Measurements from ENCODE around the gene UBTD1.

UBTD1 gene

DNA sequence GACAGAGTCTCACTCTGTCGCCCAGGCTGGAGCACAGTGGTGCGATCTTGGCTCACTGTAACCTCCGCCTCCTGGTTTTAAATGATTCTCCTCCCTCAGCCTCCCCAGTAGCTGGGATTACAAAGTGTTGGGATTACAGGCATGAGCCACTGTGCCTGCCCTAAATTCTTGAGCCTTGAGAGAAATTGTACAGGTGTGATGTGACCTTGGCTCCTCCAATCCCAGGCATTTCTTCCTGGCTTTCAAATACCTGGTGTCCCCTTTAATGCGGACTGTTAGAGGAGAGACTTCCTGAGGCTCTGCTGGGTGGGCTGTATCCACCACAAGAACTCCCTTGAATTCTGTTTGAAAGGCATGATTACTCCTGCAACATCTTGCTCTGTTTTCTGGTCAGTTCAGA, 119.6 kb downstream of the UBTD1 start:
- no peak for DNase-seq (ENCODE audit: low read depth, low spot score)

- no peak for DNase-seq (ENCODE audit: low read depth, low spot score)
Observed at GRCh38 chr10:97618733-97619132, 120.0 kb downstream of the UBTD1 start.

All from activated CD4-positive, CD25-positive, alpha-beta regulatory T cell treated with anti-CD3 and anti-CD28 coated beads, Interleukin-2, amount 50 U/mL, for 16 hours (primary cell).